Measurements from ENCODE around the gene MS4A5.
A peak's percentile ranks its signal among the peaks of the same experiment; 100 is the strongest.

MS4A5 gene

DNA sequence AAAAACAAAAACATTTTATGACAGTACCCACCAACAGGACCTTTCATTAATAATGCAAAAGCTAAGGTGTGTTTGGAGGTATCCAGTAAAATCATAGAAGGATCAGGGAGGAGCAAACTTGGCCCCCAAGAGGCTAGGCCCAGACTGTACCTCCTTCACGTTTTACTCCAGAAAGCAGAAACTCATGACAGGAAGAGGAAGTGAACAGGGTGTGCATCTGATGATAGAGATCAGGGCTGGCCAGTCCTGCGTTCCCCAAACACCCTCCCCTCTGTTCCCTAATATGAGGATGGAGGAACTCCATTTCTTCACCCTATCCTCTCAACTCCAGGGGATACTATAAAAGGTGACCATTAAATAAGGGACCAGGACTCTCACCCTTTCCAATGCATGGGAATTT is 53.0 kb downstream of the MS4A5 start:
- no peak for DNase-seq (ENCODE audit: low spot score)

DNA sequence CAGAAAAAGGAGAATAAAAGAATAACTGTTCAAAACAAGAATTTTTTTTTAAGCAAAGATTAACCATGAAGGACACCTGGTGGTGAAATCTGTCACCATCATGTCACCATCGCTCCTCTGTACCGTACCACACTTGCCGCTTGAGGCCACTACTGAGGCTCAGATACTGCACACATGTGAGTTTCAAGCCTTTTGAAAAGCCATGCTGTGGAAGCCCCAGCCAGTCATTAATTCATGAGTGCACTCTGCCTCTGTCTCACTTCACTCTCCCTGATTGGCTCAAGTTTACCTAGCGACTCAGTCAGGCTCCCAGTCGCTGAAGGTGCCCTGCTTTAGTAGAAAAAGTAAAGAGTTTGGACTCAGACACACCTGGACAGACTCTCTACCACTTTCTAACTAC is 56.6 kb downstream of the MS4A5 start:
- peak; percentile 17 for DNase-seq (ENCODE audit: low spot score)

DNA sequence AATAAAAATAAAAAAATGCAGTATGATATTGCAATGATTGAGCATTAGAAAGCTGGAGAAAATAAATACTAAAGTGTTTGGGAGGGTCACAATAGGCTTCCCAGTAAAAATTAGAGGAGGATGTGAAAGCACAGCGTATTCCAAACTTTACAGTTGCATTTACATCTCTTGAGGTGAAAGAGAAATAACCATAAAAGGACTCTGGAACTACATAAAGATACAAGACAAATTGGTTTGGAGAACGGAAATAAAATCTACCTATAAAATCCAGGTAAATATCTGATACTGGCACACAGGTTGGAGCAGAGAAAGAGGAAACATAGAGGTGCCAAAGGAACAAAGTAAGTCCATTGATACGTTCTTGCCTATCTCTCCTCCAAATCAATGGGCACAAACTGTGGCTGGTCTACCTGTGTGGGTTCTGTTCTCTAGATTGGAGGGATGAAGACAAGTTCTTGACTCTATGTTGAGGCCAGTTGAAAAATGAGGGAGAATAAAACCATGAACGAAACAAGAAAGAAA is 63.2 kb downstream of the MS4A5 start, which contains the start of gene MS4A12:
Gene MS4A12 (plus strand): TSS at position 291 of the 522 bp plus-strand sequence. CDS start 4,541 bp downstream, outside the sequence.
- no peak for DNase-seq (ENCODE audit: low spot score)

DNA sequence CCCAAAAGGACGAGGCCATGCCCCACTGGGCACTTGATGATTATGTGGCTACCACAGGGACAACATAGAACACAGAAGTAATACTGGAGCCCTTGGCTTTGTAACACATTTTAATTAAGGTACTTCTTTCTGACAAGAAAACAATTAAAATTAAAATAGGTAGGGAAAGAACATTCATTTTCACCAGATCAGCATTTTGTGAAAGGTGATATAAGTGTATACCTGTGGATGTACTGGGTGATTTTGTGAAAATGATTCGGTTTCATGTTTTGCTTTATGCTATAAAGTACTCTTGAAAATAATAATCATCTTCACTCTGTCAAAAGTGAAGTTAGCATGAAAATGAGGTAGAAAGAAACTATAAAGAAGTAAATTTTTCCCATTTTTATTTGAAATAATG is 64.1 kb downstream of the MS4A5 start:
- DNase-seq (ENCODE audit: low spot score): no peak

All from LoVo (cell line).